Caco-2 (cell line): ENCODE results near the gene DPP3. TPM values are rescaled to one million over a fixed set of nuclear protein-coding genes. Genes with fewer than 3 reads are reported as not detected.

Experiments
- BruUV-seq: library from RNA; stranded (reverse); fragments of 400-500 nt; replicated peaks from 2 replicates; lab custom pipeline; 2021; lab: Mats Ljungman, UMichigan
- CTCF ChIA-PET: fragments of 300-600 bp; sonication (Branson Sonifier 250); formaldehyde crosslinking; loops from one replicate; lab custom pipeline; 2022; ENCODE audit warnings: antibody characterized with exemption; lab: Charles Lee
- POLR2A ChIA-PET: fragments of 300-600 bp; sonication (Branson Sonifier 250); formaldehyde crosslinking; loops from one replicate; lab custom pipeline; 2022; ENCODE audit warnings: antibody characterized with exemption; lab: Charles Lee
- DNase-seq, 2 experiments: peaks; one replicate each; pipeline versions ENCODE4 v3.0.0 to v3.0.0-alpha.2; 2020 to 2022
- H3K27me3 ChIP-seq: replicated peaks from 2 replicates; pipeline ENCODE4 v1.6.0; 2011; ENCODE audit warnings: low read length; ENCODE audit not compliant: control insufficient read depth, insufficient read depth
- H3K36me3 ChIP-seq: 2 replicates; pipeline ENCODE4 v1.5.1; 2011; ENCODE audit warnings: low read length; ENCODE audit not compliant: control insufficient read depth, insufficient read depth
- H3K4me1 ChIP-seq: fragments of 250-450 bp; sonication (Bioruptor Pico); 2 replicates; pipeline ENCODE4 v1.5.1; 2020; ENCODE audit warnings: mild to moderate bottlenecking
- H3K4me3 ChIP-seq: 2 replicates; pipeline ENCODE4 v1.5.1; 2011; ENCODE audit warnings: low read depth, mild to moderate bottlenecking, control low read depth, low read length
- H3K9me3 ChIP-seq: fragments of 250-450 bp; sonication (Bioruptor Pico); 2 replicates; pipeline ENCODE4 v1.5.1; 2020; ENCODE audit warnings: mild to moderate bottlenecking, moderate library complexity
- H3K27ac Mint-ChIP-seq: one replicate; pipeline ENCODE4 v1.8.0; 2022; ENCODE audit warnings: mixed read lengths; ENCODE audit not compliant: unreplicated experiment
- H3K27me3 Mint-ChIP-seq: one replicate; pipeline ENCODE4 v1.8.0; 2022; ENCODE audit warnings: mixed read lengths; ENCODE audit not compliant: insufficient read depth, unreplicated experiment
- H3K36me3 Mint-ChIP-seq: one replicate; pipeline ENCODE4 v1.8.0; 2022; ENCODE audit warnings: mild to moderate bottlenecking, mixed read lengths; ENCODE audit not compliant: insufficient read depth, unreplicated experiment
- H3K4me1 Mint-ChIP-seq: one replicate; pipeline ENCODE4 v1.8.0; 2022; ENCODE audit warnings: low read depth, mixed read lengths; ENCODE audit not compliant: unreplicated experiment
- H3K4me3 Mint-ChIP-seq: one replicate; pipeline ENCODE4 v1.8.0; 2022; ENCODE audit warnings: mild to moderate bottlenecking, moderate library complexity, mixed read lengths; ENCODE audit not compliant: unreplicated experiment
- H3K9me3 Mint-ChIP-seq: one replicate; pipeline ENCODE4 v1.8.0; 2022; ENCODE audit warnings: mixed read lengths; ENCODE audit not compliant: unreplicated experiment
- CTCF ChIP-seq, 2 experiments: fragments of 200-600 bp in 1 of 2; IDR thresholded peaks; 1 replicate in 1 of 2; 2 replicates in 1 of 2; pipeline versions ENCODE4 v1.5.1 to v1.8.0; 2011 to 2022; ENCODE audit warnings: antibody characterized with exemption in 1 of 2, control low read depth in 1 of 2, inconsistent platforms in 1 of 2, low read depth in 1 of 2, low read length in 1 of 2, mild to moderate bottlenecking in 1 of 2, moderate library complexity in 1 of 2; ENCODE audit not compliant: insufficient read depth in 1 of 2, severe bottlenecking in 1 of 2, unreplicated experiment in 1 of 2
- intact Hi-C: fragments of 100-400 bp; cut with micrococcal nuclease; formaldehyde crosslinking; loops from one replicate; pipeline ENCODE4 v1.10.0; 2022; ENCODE audit not compliant: unreplicated experiment
- total RNA-seq: library from RNA; stranded (reverse); gene quantifications from 2 replicates; pipeline ENCODE4 v1.2.3, GENCODE V29; 2022

The DPP3 gene
- total RNA-seq, 1 experiment from 2014 or later, result 106 TPM

GRCh38 chr11:66494458-66494857 lies 14.2 kb downstream of the DPP3 start:
- TF ChIP-seq CTCF (IDR thresholded peaks at IDR 0.05; ENCODE audit: insufficient read depth in 1 of 2, low read depth in 1 of 2, low read length in 1 of 2, severe bottlenecking in 1 of 2, unreplicated experiment in 1 of 2), result no peak
- H3K36me3 ChIP-seq, result peaks cover 3% of the 10 kb centered on the region
- CTCF ChIA-PET, result no interaction called here

GRCh38 chr11:66494935-66495334 lies 14.7 kb downstream of the DPP3 start:
- TF ChIP-seq CTCF (IDR thresholded peaks at IDR 0.05; ENCODE audit: insufficient read depth in 1 of 2, low read depth in 1 of 2, low read length in 1 of 2, severe bottlenecking in 1 of 2, unreplicated experiment in 1 of 2), result peak in 1 of 2 experiments; percentile 62
- intact Hi-C loops, result loop anchor here (1.0 kb wide), 1 partner anchor 183 kb away; no protein-coding TSS in a partner anchor
- Mint-ChIP-seq H3K27ac (no peak overlapping the region), H3K36me3 (peaks cover 55% of the 10 kb centered on the region), H3K4me1 (no peaks in the 10 kb centered on the region), H3K9me3 (no peaks in the 10 kb centered on the region), H3K4me3 (no peak overlapping the region), H3K27me3 (no peaks in the 10 kb centered on the region)
- ChIA-PET POLR2A (no interaction called here), CTCF (interaction anchor here (0.6 kb wide), 1 partner anchor 209 kb away, joined by 3 read pairs; no protein-coding TSS in a partner anchor)
- Histone ChIP-seq H3K27me3 (no peaks in the 10 kb centered on the region), H3K4me3 (no peak overlapping the region), H3K4me1 (peaks cover 22% of the 10 kb centered on the region), H3K36me3 (peaks cover 3% of the 10 kb centered on the region), H3K9me3 (no peaks in the 10 kb centered on the region)
- peak; percentile 69 for DNase-seq
- no TSS peak for BruUV-seq

More at GRCh38 chr11:66494458-66494857, 14.2 kb downstream of the DPP3 start:
- Histone ChIP-seq H3K27me3 (no peaks in the 10 kb centered on the region), H3K4me1 (peaks cover 22% of the 10 kb centered on the region), H3K4me3 (no peak overlapping the region), H3K9me3 (no peaks in the 10 kb centered on the region)
- Mint-ChIP-seq H3K27me3 (no peaks in the 10 kb centered on the region), H3K9me3 (no peaks in the 10 kb centered on the region), H3K4me3 (no peak overlapping the region), H3K27ac (no peak overlapping the region), H3K36me3 (peaks cover 54% of the 10 kb centered on the region), H3K4me1 (no peaks in the 10 kb centered on the region)
- DNase-seq, result no peak
- BruUV-seq, result no TSS peak
- POLR2A ChIA-PET, result no interaction called here
- intact Hi-C loops, result no loop called here

DNA sequence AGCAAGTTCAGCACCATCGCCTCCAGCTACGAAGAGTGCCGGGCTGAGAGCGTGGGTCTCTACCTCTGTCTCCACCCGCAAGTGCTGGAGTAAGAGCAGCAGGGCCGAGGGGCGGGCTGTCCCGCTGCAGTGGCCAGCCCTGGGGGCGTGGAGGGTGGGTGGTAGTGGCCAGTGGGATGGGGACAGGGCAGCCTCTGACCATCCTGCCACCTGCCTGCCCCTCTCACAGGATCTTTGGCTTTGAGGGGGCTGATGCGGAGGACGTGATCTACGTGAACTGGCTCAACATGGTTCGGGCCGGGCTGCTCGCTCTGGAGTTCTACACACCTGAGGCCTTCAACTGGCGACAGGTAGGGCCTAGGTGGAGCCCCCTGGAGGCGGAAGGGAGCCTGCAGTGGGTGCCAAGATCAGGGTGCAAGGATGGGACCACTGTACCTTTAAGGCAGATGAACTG lies 15.2 kb downstream of the DPP3 start:
- no peaks in the 10 kb centered on the region for H3K9me3 ChIP-seq
- no TSS peak for BruUV-seq
- H3K4me3 ChIP-seq, result no peak overlapping the region
- Mint-ChIP-seq H3K4me3 (no peak overlapping the region), H3K4me1 (no peaks in the 10 kb centered on the region), H3K9me3 (no peaks in the 10 kb centered on the region), H3K27me3 (no peaks in the 10 kb centered on the region), H3K36me3 (peaks cover 58% of the 10 kb centered on the region), H3K27ac (no peak overlapping the region)
- peak in 1 of 2 experiments; percentile 65 for DNase-seq
- H3K4me1 ChIP-seq, result peaks cover 22% of the 10 kb centered on the region
- intact Hi-C loops, result loop anchor here (1.0 kb wide), 1 partner anchor 183 kb away; no protein-coding TSS in a partner anchor
- TF ChIP-seq CTCF (IDR thresholded peaks at IDR 0.05; ENCODE audit: insufficient read depth in 1 of 2, low read depth in 1 of 2, low read length in 1 of 2, severe bottlenecking in 1 of 2, unreplicated experiment in 1 of 2), result peak; percentile 48 to 56
- ChIA-PET CTCF (interaction anchor here (0.6 kb wide), 1 partner anchor 209 kb away, joined by 3 read pairs; no protein-coding TSS in a partner anchor), POLR2A (no interaction called here)
- H3K27me3 ChIP-seq, result no peaks in the 10 kb centered on the region
- peaks cover 3% of the 10 kb centered on the region for H3K36me3 ChIP-seq
